Kidney (tissue), 14 donors: ENCODE results near the gene LEFTY2. TPM values are rescaled to one million over a fixed set of nuclear protein-coding genes. Genes with fewer than 3 reads are reported as not detected.

Experiments
- DNase-seq, 5 donors: peaks; one replicate each; pipeline ENCODE4 v3.0.0-alpha.2; 2013 to 2020
- FAIRE-seq: peaks from 2 replicates; lab custom pipeline; 2012; peaks lifted over from hg19 to GRCh38; lab: Jason Lieb, UNC
- H3K27ac ChIP-seq, 2 donors: one replicate each; pipeline ENCODE4 v1.7.0; 2013; ENCODE audit warnings: low read depth in 2 of 2, low read length in 2 of 2, inconsistent platforms in 1 of 2
- H3K27me3 ChIP-seq: one replicate; pipeline ENCODE4 v1.7.1; 2013; ENCODE audit warnings: low read length, inconsistent platforms; ENCODE audit not compliant: control insufficient read depth, insufficient read depth
- H3K36me3 ChIP-seq, 3 donors: one replicate each; pipeline versions ENCODE4 v1.7.0 to v1.7.1; 2013; ENCODE audit warnings: low read length in 3 of 3, control low read depth in 1 of 3, inconsistent platforms in 1 of 3; ENCODE audit not compliant: insufficient read depth in 3 of 3, control insufficient read depth in 2 of 3
- H3K4me1 ChIP-seq, 3 donors: one replicate each; pipeline versions ENCODE4 v1.7.0 to v1.7.1; 2013; ENCODE audit warnings: low read length in 3 of 3, inconsistent platforms in 1 of 3, low read depth in 1 of 3; ENCODE audit not compliant: control insufficient read depth in 2 of 3, insufficient read depth in 2 of 3
- H3K4me3 ChIP-seq, 3 donors: one replicate each; pipeline versions ENCODE4 v1.7.0 to v1.8.1; 2013; ENCODE audit warnings: low read length in 3 of 3, control low read depth in 1 of 3, inconsistent platforms in 1 of 3
- H3K9ac ChIP-seq, 3 donors: one replicate each; pipeline versions ENCODE4 v1.7.0 to v1.7.1; 2013; ENCODE audit warnings: low read length in 3 of 3, control low read depth in 1 of 3, inconsistent platforms in 1 of 3
- H3K9me3 ChIP-seq, 3 donors: one replicate each; pipeline versions ENCODE4 v1.7.0 to v1.7.1; 2013; ENCODE audit warnings: low read length in 3 of 3, control low read depth in 1 of 3, inconsistent platforms in 1 of 3; ENCODE audit not compliant: control insufficient read depth in 2 of 3, insufficient read depth in 1 of 3
- CTCF ChIP-seq: IDR thresholded peaks from 3 replicates; pipeline ENCODE4 v1.5.1; 2012; ENCODE audit warnings: mild to moderate bottlenecking, moderate library complexity, borderline replicate concordance; ENCODE audit not compliant: insufficient read depth; ENCODE audit errors: extremely low read depth
- intact Hi-C: fragments of 100-400 bp; cut with DNase I; formaldehyde crosslinking; loops from one replicate; pipeline ENCODE4 v1.11.1; 2022
- polyA plus RNA-seq: library from polyadenylated mRNA; stranded (reverse); fragments of 350-450 nt; fragmentation: Illumina TruSeq; extraction: RNeasy Lipid Tissue Mini Kit (QIAGEN cat#74804); gene quantifications from one replicate; pipeline ENCODE4 v1.2.3, GENCODE V29; 2014; ENCODE audit warnings: low read depth, low replicate concordance; ENCODE audit not compliant: insufficient read depth
- total RNA-seq: library from RNA; stranded (reverse); fragmentation: NEBNext Ultra II Directional; extraction: Animal tissue kit (Norgen Biotek cat#: 25700); gene quantifications from one replicate; pipeline ENCODE4 v1.2.1, GENCODE V29; 2021
- donor health status: control.
- donor health status: control.
- donor health status: control.
- donor health status: control.
- donor health status: control.
- donor health status: DM: yes; HTN: yes; CAD: no.
- donor health status: Normal renal cell carcinoma (clear cell type).

Gene LEFTY2
- total and polyA plus RNA-seq, 2 donors from 2014 or later = 0.13 to 0.28 TPM

DNA sequence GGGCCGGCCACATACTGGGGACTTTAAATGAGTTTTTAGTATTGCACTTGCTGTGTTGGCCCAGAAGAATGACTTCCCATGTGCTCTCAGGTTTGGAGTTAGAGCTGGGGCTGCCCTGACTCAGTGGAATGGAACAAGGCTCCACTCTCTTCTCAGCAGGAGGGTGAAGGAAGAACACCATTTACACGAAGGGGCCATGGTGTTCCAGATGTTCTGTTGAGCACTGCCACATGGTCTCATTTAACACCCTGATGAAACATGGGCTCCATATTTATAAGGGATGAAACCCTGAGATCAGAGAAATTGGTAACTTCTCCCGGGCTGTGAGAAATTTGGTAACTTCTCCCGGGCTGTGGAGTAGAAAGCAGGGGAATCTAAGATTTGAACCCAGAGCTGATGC, 22.7 kb downstream of the LEFTY2 start:
- Histone ChIP-seq H3K9me3 (no peaks in the 10 kb centered on the region), H3K4me1 (peaks cover 0 to 14% (median 6%) of the 10 kb centered on the region in 3 donors), H3K36me3 (peaks cover 3 to 17% (median 4%) of the 10 kb centered on the region in 3 donors), H3K27me3 (no peaks in the 10 kb centered on the region), H3K4me3 (no peak overlapping the region), H3K27ac (no peak overlapping the region), H3K9ac (no peak overlapping the region)
- DNase-seq (peak in 1 of 5 donors; percentile 9), FAIRE-seq (no peak)
- TF ChIP-seq CTCF = no peak
- intact Hi-C loops = no loop called here

DNA sequence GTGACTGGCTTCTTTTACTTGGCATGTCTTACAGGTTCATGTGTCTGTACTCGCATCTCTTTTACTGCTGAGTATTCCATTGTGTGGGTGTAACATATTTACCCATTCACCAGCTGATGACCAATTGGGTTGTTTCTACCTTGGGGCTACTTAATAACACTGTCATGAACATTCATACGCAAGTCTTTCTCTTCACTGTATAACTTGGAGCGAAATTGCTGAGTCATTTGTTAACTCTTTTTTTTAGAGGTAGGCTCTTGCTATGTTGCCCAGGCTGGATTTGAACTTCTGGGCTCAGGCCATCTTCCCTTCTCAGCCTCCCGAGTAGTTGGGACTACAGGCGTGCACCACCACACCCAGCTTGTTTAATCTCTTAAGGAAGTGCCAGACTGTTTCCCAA, 23.5 kb downstream of the LEFTY2 start:
- intact Hi-C loops = no loop called here
- no peaks in the 10 kb centered on the region for H3K9me3 ChIP-seq
- H3K27me3 ChIP-seq = no peaks in the 10 kb centered on the region
- peaks cover 0 to 9% (median 0%) of the 10 kb centered on the region in 3 donors for H3K4me1 ChIP-seq
- H3K9ac ChIP-seq = no peak overlapping the region
- peaks cover 3 to 17% (median 4%) of the 10 kb centered on the region in 3 donors for H3K36me3 ChIP-seq
- TF ChIP-seq CTCF = no peak
- H3K27ac ChIP-seq = no peak overlapping the region
- no peak for FAIRE-seq
- no peak for DNase-seq
- H3K4me3 ChIP-seq = no peak overlapping the region

GRCh38 chr1:225917101-225917500, 23.9 kb downstream of the LEFTY2 start:
- H3K9me3 ChIP-seq = no peaks in the 10 kb centered on the region
- no peaks in the 10 kb centered on the region for H3K27me3 ChIP-seq
- no peak overlapping the region for H3K4me3 ChIP-seq
- peaks cover under 1 to 17% (median 4%) of the 10 kb centered on the region in 3 donors for H3K36me3 ChIP-seq
- H3K9ac ChIP-seq = no peak overlapping the region
- DNase-seq = no peak
- no peak for FAIRE-seq
- intact Hi-C loops = no loop called here
- H3K4me1 ChIP-seq = peaks cover 0 to 6% (median 0%) of the 10 kb centered on the region in 3 donors
- TF ChIP-seq CTCF = no peak
- H3K27ac ChIP-seq = no peak overlapping the region

GRCh38 chr1:225915538-225915991, 25.5 kb downstream of the LEFTY2 start:
- Histone ChIP-seq H3K4me3 (no peak overlapping the region), H3K27me3 (no peaks in the 10 kb centered on the region), H3K36me3 (peaks cover 0 to 12% (median 2%) of the 10 kb centered on the region in 3 donors), H3K9me3 (no peaks in the 10 kb centered on the region), H3K9ac (no peak overlapping the region), H3K4me1 (peaks cover 0 to 8% (median 0%) of the 10 kb centered on the region in 3 donors), H3K27ac (no peak overlapping the region)
- peak in 1 of 5 donors; percentile 59 for DNase-seq
- no peak for TF ChIP-seq CTCF
- no peak for FAIRE-seq
- intact Hi-C loops = no loop called here
